ENCODE measurements around the gene ABCA4. TPM values are rescaled to one million over a fixed set of nuclear protein-coding genes. Genes with fewer than 3 reads are reported as not detected.

Gene ABCA4
- total and polyA plus RNA-seq, 2 donors (not counting 3 experiments of a cell fraction or from before 2014, with no cell fraction given): 2.3 to 4.9 TPM

- BruUV-seq (replicated peaks): no TSS peak
- H3K4me2 ChIP-seq (ENCODE audit: insufficient read depth, low read length): peak overlapping the region; percentile 20
- no peaks in the 10 kb centered on the region for H3K9me3 ChIP-seq (replicated peaks; ENCODE audit: control insufficient read depth, insufficient read depth, low read length)
- peak overlapping the region; percentile 81 for H3K9ac ChIP-seq (replicated peaks; ENCODE audit: extremely low read depth, insufficient read depth, low read length)
- H3K4me1 ChIP-seq (ENCODE audit: control insufficient read depth, extremely low read depth, insufficient read depth, low read length): peaks cover 43% of the 10 kb centered on the region
- no peaks in the 10 kb centered on the region for H3K36me3 ChIP-seq (ENCODE audit: control insufficient read depth in 2 of 2, extremely low read depth in 1 of 2, insufficient read depth in 2 of 2, low read length in 2 of 2)
- DNase-seq (ENCODE audit: low read depth, low spot score) (peak; percentile 88), FAIRE-seq (peak; percentile 69)
- dilution Hi-C loops (cut with MboI; ENCODE audit: extremely low pct_ligation_motif_present, low sequenced_read_pairs): no loop called here
- no peaks in the 10 kb centered on the region for H3K9me1 ChIP-seq (replicated peaks; ENCODE audit: control insufficient read depth, extremely low read depth, insufficient read depth, low read length)
- intact Hi-C loops (cut with micrococcal nuclease): loop anchor here (1.0 to 5.0 kb wide), 2 partner anchors 297 to 378 kb away; partner anchors contain the start of gene ABCD3
- no peak overlapping the region for H3K4me3 ChIP-seq (replicated peaks in 1 of 3; ENCODE audit: insufficient read depth in 1 of 3, low read depth in 1 of 3, low read length in 3 of 3)
- H3K27me3 ChIP-seq (ENCODE audit: control insufficient read depth in 2 of 2, insufficient read depth in 2 of 2, low read length in 2 of 2): no peaks in the 10 kb centered on the region
- POLR2A ChIA-PET: interaction anchor here (1.5 to 3.3 kb wide), 4 partner anchors 8 to 296 kb away, joined by 3 to 20 read pairs (median 11); partner anchors contain the start of gene ARHGAP29
- no peak for TF ChIP-seq FOS (IDR thresholded peaks at IDR 0.05; ENCODE audit: borderline replicate concordance, insufficient read depth, low read length)
- TF ChIP-seq MAX (IDR thresholded peaks at IDR 0.05; ENCODE audit: insufficient read depth, insufficient read length): peak; percentile 59
- TF ChIP-seq CTCF (IDR thresholded peaks at IDR 0.05; ENCODE audit: extremely low read depth in 1 of 2, insufficient read depth in 1 of 2, low read depth in 1 of 2, low read length in 2 of 2): peak; percentile 86 to 97
- H3K27ac ChIP-seq (ENCODE audit: insufficient read depth, low read depth, low read length): peak overlapping the region; percentile 98
- H3K79me2 ChIP-seq (ENCODE audit: control insufficient read depth, insufficient read depth, low read length): no peaks in the 10 kb centered on the region
- H4K20me1 ChIP-seq (replicated peaks; ENCODE audit: control insufficient read depth, extremely low read depth, insufficient read depth, low read length): no peaks in the 10 kb centered on the region
- no peak overlapping the region for H2AFZ ChIP-seq (ENCODE audit: low read depth, low read length)
- CTCF ChIA-PET: interaction anchor here (0.6 to 32.6 kb wide), 58 partner anchors 8 to 735 kb away, joined by 3 to 1439 read pairs (median 6); partner anchors contain the start of genes ARHGAP29 and GCLM
Measured at GRCh38 chr1:94039514-94039870, 81.5 kb downstream of the ABCA4 start.

GRCh38 chr1:94038511-94038910 lies 82.4 kb downstream of the ABCA4 start:
- Histone ChIP-seq H4K20me1 (replicated peaks; ENCODE audit: control insufficient read depth, extremely low read depth, insufficient read depth, low read length) (no peaks in the 10 kb centered on the region), H3K9me1 (replicated peaks; ENCODE audit: control insufficient read depth, extremely low read depth, insufficient read depth, low read length) (no peaks in the 10 kb centered on the region), H3K36me3 (ENCODE audit: control insufficient read depth in 2 of 2, extremely low read depth in 1 of 2, insufficient read depth in 2 of 2, low read length in 2 of 2) (no peaks in the 10 kb centered on the region), H3K79me2 (ENCODE audit: control insufficient read depth, insufficient read depth, low read length) (no peaks in the 10 kb centered on the region), H3K9me3 (replicated peaks; ENCODE audit: control insufficient read depth, insufficient read depth, low read length) (no peaks in the 10 kb centered on the region), H3K27me3 (ENCODE audit: control insufficient read depth in 2 of 2, insufficient read depth in 2 of 2, low read length in 2 of 2) (no peaks in the 10 kb centered on the region), H2AFZ (ENCODE audit: low read depth, low read length) (no peak overlapping the region), H3K27ac (ENCODE audit: insufficient read depth, low read depth, low read length) (peak overlapping the region; percentile 98), H3K4me3 (replicated peaks in 1 of 3; ENCODE audit: insufficient read depth in 1 of 3, low read depth in 1 of 3, low read length in 3 of 3) (no peak overlapping the region), H3K4me2 (ENCODE audit: insufficient read depth, low read length) (peak overlapping the region; percentile 54), H3K9ac (replicated peaks; ENCODE audit: extremely low read depth, insufficient read depth, low read length) (peak overlapping the region; percentile 90), H3K4me1 (ENCODE audit: control insufficient read depth, extremely low read depth, insufficient read depth, low read length) (peaks cover 41% of the 10 kb centered on the region)
- POLR2A ChIA-PET: interaction anchor here (0.7 to 3.3 kb wide), 11 partner anchors 9 to 297 kb away, joined by 3 to 20 read pairs (median 6); partner anchors contain the start of genes ARHGAP29 and GCLM
- CTCF ChIA-PET: interaction anchor here (0.8 to 32.6 kb wide), 27 partner anchors 7 to 478 kb away, joined by 3 to 1439 read pairs (median 7); partner anchors contain the start of genes ARHGAP29 and GCLM
- no TSS peak for BruUV-seq (replicated peaks)
- intact Hi-C loops (cut with micrococcal nuclease) (loop anchor here (1.0 to 5.0 kb wide), 6 partner anchors 10 to 379 kb away; partner anchors contain the start of gene ABCD3), dilution Hi-C loops (cut with MboI; ENCODE audit: extremely low pct_ligation_motif_present, low sequenced_read_pairs) (no loop called here)
- DNase-seq (ENCODE audit: low read depth, low spot score): peak; percentile 100
- peak; percentile 97 for FAIRE-seq
- TF ChIP-seq MYC (IDR thresholded peaks at IDR 0.05; ENCODE audit: low read depth, low read length) (peak; percentile 54), MAX (IDR thresholded peaks at IDR 0.05; ENCODE audit: insufficient read depth, insufficient read length) (no peak), FOS (IDR thresholded peaks at IDR 0.05; ENCODE audit: borderline replicate concordance, insufficient read depth, low read length) (peak; percentile 92), JUN (IDR thresholded peaks at IDR 0.05; ENCODE audit: borderline replicate concordance, insufficient read depth, insufficient read length, low read depth) (peak; percentile 98), POLR2A (IDR thresholded peaks at IDR 0.05; ENCODE audit: low read depth, low read length) (peak; percentile 75), POLR2AphosphoS5 (IDR thresholded peaks at IDR 0.05; ENCODE audit: insufficient read depth, low read depth, low read length) (peak; percentile 98), CTCF (IDR thresholded peaks at IDR 0.05; ENCODE audit: extremely low read depth in 1 of 2, insufficient read depth in 1 of 2, low read depth in 1 of 2, low read length in 2 of 2) (no peak), GATA2 (IDR thresholded peaks at IDR 0.05; ENCODE audit: insufficient read depth, insufficient read length, low read depth, low read length) (peak; percentile 46)

Measured in endothelial cell of umbilical vein (primary cell).